IMR-90 (cell line): Measurements from ENCODE around the gene DNAH17. TPM values are rescaled to one million over a fixed set of nuclear protein-coding genes. Genes with fewer than 3 reads are reported as not detected.

Source experiments
- ATAC-seq: fragments of 200-7000 bp; cut with Tn5 transposase; 2 replicates; pipeline ENCODE4 v1.9.1; 2020; ENCODE audit warnings: low read depth, mild to moderate bottlenecking, moderate library complexity
- BruUV-seq: library from RNA; stranded (reverse); fragments of 400-500 nt; replicated peaks from 2 replicates; lab custom pipeline; 2021; lab: Mats Ljungman, UMichigan
- CTCF ChIA-PET: fragments of 300-600 bp; formaldehyde crosslinking; extraction: SDS; loops from one replicate; lab custom pipeline; 2021; ENCODE audit warnings: antibody characterized with exemption; lab: Yijun Ruan, JAX
- POLR2A ChIA-PET: fragments of 300-600 bp; sonication (Branson Sonifier 250); formaldehyde crosslinking; loops from one replicate; lab custom pipeline; 2022; ENCODE audit warnings: antibody characterized with exemption; ENCODE audit not compliant: unreplicated experiment; lab: Charles Lee
- DNase-seq: peaks from one replicate; pipeline ENCODE4 v3.0.0; 2013
- H2AFZ ChIP-seq: replicated peaks from 2 replicates; pipeline ENCODE3; 2013; ENCODE audit warnings: low read length, mild to moderate bottlenecking; ENCODE audit not compliant: poor library complexity
- H2AK5ac ChIP-seq: 2 replicates; pipeline ENCODE4 v1.6.1; 2013; ENCODE audit warnings: low read depth, low read length, inconsistent platforms
- H2AK9ac ChIP-seq: replicated peaks from 2 replicates; pipeline ENCODE3; 2013; ENCODE audit warnings: mild to moderate bottlenecking, low read depth, low read length, moderate library complexity; ENCODE audit not compliant: poor library complexity
- H2BK120ac ChIP-seq: 2 replicates; pipeline ENCODE4 v1.6.1; 2013; ENCODE audit warnings: low read depth, low read length, inconsistent platforms
- H2BK15ac ChIP-seq: 3 replicates; pipeline ENCODE4 v1.6.1; 2013; ENCODE audit warnings: low read depth, low read length, inconsistent platforms
- H2BK20ac ChIP-seq: 2 replicates; pipeline ENCODE4 v1.6.1; 2013; ENCODE audit warnings: low read depth, mild to moderate bottlenecking, inconsistent platforms, low read length, moderate library complexity
- H2BK5ac ChIP-seq: 2 replicates; pipeline ENCODE4 v1.6.1; 2013; ENCODE audit warnings: mild to moderate bottlenecking, low read depth, low read length, inconsistent platforms; ENCODE audit not compliant: poor library complexity, severe bottlenecking
- H3K14ac ChIP-seq: replicated peaks from 2 replicates; pipeline ENCODE4 v1.6.1; 2013; ENCODE audit warnings: low read depth, low read length, inconsistent platforms
- H3K18ac ChIP-seq: 2 replicates; pipeline ENCODE4 v1.6.1; 2013; ENCODE audit warnings: low read depth, low read length, control low read depth
- H3K23ac ChIP-seq: 2 replicates; pipeline ENCODE4 v1.6.1; 2013; ENCODE audit warnings: low read depth, low read length, inconsistent platforms
- H3K27ac ChIP-seq: 2 replicates; pipeline ENCODE4 v1.5.1; 2013; ENCODE audit warnings: mild to moderate bottlenecking, control low read depth, low read length; ENCODE audit not compliant: insufficient read depth
- H3K27me3 ChIP-seq: 2 replicates; pipeline ENCODE4 v1.6.1; 2013; ENCODE audit warnings: low read length; ENCODE audit not compliant: control insufficient read depth, insufficient read depth
- H3K36me3 ChIP-seq: 2 replicates; pipeline ENCODE4 v1.6.1; 2013; ENCODE audit warnings: low read length, mixed read lengths; ENCODE audit not compliant: control insufficient read depth, insufficient read depth
- H3K4ac ChIP-seq: 2 replicates; pipeline ENCODE4 v1.6.1; 2013; ENCODE audit warnings: low read depth, low read length, inconsistent platforms
- H3K4me1 ChIP-seq: 2 replicates; pipeline ENCODE4 v1.6.1; 2013; ENCODE audit warnings: low read length, mixed read lengths; ENCODE audit not compliant: control insufficient read depth, insufficient read depth
- H3K4me2 ChIP-seq: 2 replicates; pipeline ENCODE4 v1.6.1; 2013; ENCODE audit warnings: low read depth, mild to moderate bottlenecking, control low read depth, low read length, moderate library complexity
- H3K4me3 ChIP-seq: 2 replicates; pipeline ENCODE4 v1.5.1; 2013; ENCODE audit warnings: low read depth, mild to moderate bottlenecking, control low read depth, low read length, moderate library complexity; ENCODE audit not compliant: insufficient read depth
- H3K56ac ChIP-seq: 2 replicates; pipeline ENCODE4 v1.6.1; 2013; ENCODE audit warnings: low read length, inconsistent platforms; ENCODE audit not compliant: insufficient read depth; ENCODE audit errors: extremely low read depth
- H3K79me1 ChIP-seq, 2 experiments: 2 replicates each; pipeline ENCODE4 v1.6.1; 2013; ENCODE audit warnings: low read length in 2 of 2, inconsistent platforms in 1 of 2, low read depth in 1 of 2
- H3K9ac ChIP-seq: 2 replicates; pipeline ENCODE4 v1.6.1; 2013; ENCODE audit warnings: low read depth, low read length, control low read depth
- H3K9me1 ChIP-seq: 2 replicates; pipeline ENCODE4 v1.6.1; 2013; ENCODE audit warnings: low read length, inconsistent platforms; ENCODE audit not compliant: insufficient read depth
- H3K9me3 ChIP-seq: 2 replicates; pipeline ENCODE4 v1.6.1; 2013; ENCODE audit warnings: low read length; ENCODE audit not compliant: control insufficient read depth, insufficient read depth
- H4K20me1 ChIP-seq: 2 replicates; pipeline ENCODE4 v1.6.1; 2013; ENCODE audit warnings: low read length, inconsistent platforms; ENCODE audit not compliant: insufficient read depth
- H4K5ac ChIP-seq: 2 replicates; pipeline ENCODE4 v1.6.1; 2013; ENCODE audit warnings: mild to moderate bottlenecking, low read depth, low read length, control low read depth
- H4K8ac ChIP-seq, 2 experiments: 2 replicates each; pipeline ENCODE4 v1.6.1; 2013; ENCODE audit warnings: low read depth in 2 of 2, low read length in 2 of 2, control low read depth in 1 of 2, inconsistent platforms in 1 of 2
- H4K91ac ChIP-seq: 2 replicates; pipeline ENCODE4 v1.6.1; 2013; ENCODE audit warnings: low read depth, low read length, inconsistent platforms; ENCODE audit not compliant: insufficient read depth
- BHLHE40 ChIP-seq: fragments of 150-350 bp; IDR thresholded peaks from 2 replicates; pipeline ENCODE4 v1.6.1; 2016; ENCODE audit warnings: mild to moderate bottlenecking, low read depth, low read length
- POLR2A ChIP-seq: IDR thresholded peaks from 2 replicates; pipeline ENCODE4 v1.6.1; 2012; ENCODE audit warnings: mild to moderate bottlenecking, low read depth, low read length
- WGBS, 2 experiments: methylation state at CpG; one replicate each; pipeline versions ENCODE4 v1.1.5 to v1.1.7; 2013; ENCODE audit warnings: missing lambda C conversion rate in 2 of 2; ENCODE audit not compliant: insufficient read length in 1 of 2; ENCODE audit errors: extremely low coverage in 2 of 2; 5-methylcytosine and 5-hydroxymethylcytosine counted together
- dilution Hi-C: fragments of 300-500 bp; cut with HindIII; formaldehyde crosslinking; loops from one replicate; pipeline ENCODE4 v1.14.3; 2018; ENCODE audit warnings: low sequenced_read_pairs; ENCODE audit not compliant: unreplicated experiment
- in situ Hi-C: fragments of 300-500 bp; cut with MboI; formaldehyde crosslinking; loops from 3 replicates; pipeline ENCODE4 v1.14.3; 2019; ENCODE audit warnings: low sequenced_read_pairs, inconsistent platforms, mixed read lengths
- intact Hi-C: fragments of 100-400 bp; cut with micrococcal nuclease; formaldehyde crosslinking; loops from 2 replicates; pipeline ENCODE4 v1.10.0; 2022
- polyA plus RNA-seq, 3 experiments: library from polyadenylated mRNA; depleted of rRNA; stranded (reverse); fragments of >200 nt; gene quantifications; 2 replicates each; pipeline ENCODE4 v1.2.3, GENCODE V29; 2012; ENCODE audit warnings: low replicate concordance in 1 of 3
- total RNA-seq: library from RNA; depleted of rRNA; stranded (reverse); fragments of >200 nt; gene quantifications from 2 replicates; pipeline ENCODE4 v1.2.3, GENCODE V29; 2012
- TF ChIP-seq, protein P1 (sequence below): conservative IDR thresholded peaks from 2 replicates; pipeline ENCODE4 v1.5.1; 2012; ENCODE audit warnings: mild to moderate bottlenecking, low read depth, low read length, improper control_type of control experiment

Gene DNAH17
- total and polyA plus RNA-seq, 2 of the 4 experiments (the other 2 are of a cell fraction) = not detected

- WGBS, 2 experiments = 62% methylated on average over 7 of the region's 13 CpGs; no CpG with 5 or more reads in 1 of the 2 experiments
- Histone ChIP-seq H3K14ac (no peak overlapping the region), H2AK9ac (no peak overlapping the region), H4K5ac (no peak overlapping the region), H2AFZ (no peak overlapping the region), H4K91ac (no peak overlapping the region), H3K79me1 (no peaks in the 10 kb centered on the region), H2BK5ac (no peak overlapping the region), H2BK120ac (no peak overlapping the region), H3K27me3 (peaks cover 50% of the 10 kb centered on the region), H2BK20ac (no peak overlapping the region), H3K4me1 (no peaks in the 10 kb centered on the region), H4K8ac (no peak overlapping the region), H3K4me3 (no peak overlapping the region), H3K4me2 (no peak overlapping the region), H2BK15ac (no peak overlapping the region), H3K9me3 (no peaks in the 10 kb centered on the region), H3K9ac (no peak overlapping the region), H3K18ac (no peak overlapping the region), H3K27ac (no peak overlapping the region), H4K20me1 (no peaks in the 10 kb centered on the region), H3K4ac (no peak overlapping the region), H2AK5ac (no peak overlapping the region), H3K23ac (no peak overlapping the region), H3K56ac (no peak overlapping the region), H3K36me3 (no peaks in the 10 kb centered on the region), H3K9me1 (no peaks in the 10 kb centered on the region; the same call in 1 of the 2 replicates)
- POLR2A ChIA-PET = no interaction called here
- BruUV-seq = no TSS peak
- in situ Hi-C loops = no loop called here
- no peak for ATAC-seq
- intact Hi-C loops = no loop called here
- dilution Hi-C loops = no loop called here
- no peak for DNase-seq
- TF ChIP-seq POLR2A = no peak
- TF ChIP-seq, protein P1, sequence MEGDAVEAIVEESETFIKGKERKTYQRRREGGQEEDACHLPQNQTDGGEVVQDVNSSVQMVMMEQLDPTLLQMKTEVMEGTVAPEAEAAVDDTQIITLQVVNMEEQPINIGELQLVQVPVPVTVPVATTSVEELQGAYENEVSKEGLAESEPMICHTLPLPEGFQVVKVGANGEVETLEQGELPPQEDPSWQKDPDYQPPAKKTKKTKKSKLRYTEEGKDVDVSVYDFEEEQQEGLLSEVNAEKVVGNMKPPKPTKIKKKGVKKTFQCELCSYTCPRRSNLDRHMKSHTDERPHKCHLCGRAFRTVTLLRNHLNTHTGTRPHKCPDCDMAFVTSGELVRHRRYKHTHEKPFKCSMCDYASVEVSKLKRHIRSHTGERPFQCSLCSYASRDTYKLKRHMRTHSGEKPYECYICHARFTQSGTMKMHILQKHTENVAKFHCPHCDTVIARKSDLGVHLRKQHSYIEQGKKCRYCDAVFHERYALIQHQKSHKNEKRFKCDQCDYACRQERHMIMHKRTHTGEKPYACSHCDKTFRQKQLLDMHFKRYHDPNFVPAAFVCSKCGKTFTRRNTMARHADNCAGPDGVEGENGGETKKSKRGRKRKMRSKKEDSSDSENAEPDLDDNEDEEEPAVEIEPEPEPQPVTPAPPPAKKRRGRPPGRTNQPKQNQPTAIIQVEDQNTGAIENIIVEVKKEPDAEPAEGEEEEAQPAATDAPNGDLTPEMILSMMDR = no peak
- no peak for TF ChIP-seq BHLHE40
- CTCF ChIA-PET = no interaction called here
Measured at GRCh38 chr17:78571329-78571728, 5.9 kb downstream of the DNAH17 start.
